ENCODE data around the gene PSKH1. TPM values are rescaled to one million over a fixed set of nuclear protein-coding genes. Genes with fewer than 3 reads are reported as not detected.

Gene PSKH1
- total and polyA plus RNA-seq, 10 of the 15 experiments (the other 5 are each of a cell fraction or from before 2014, with no cell fraction given) = 0.63 to 20.4 (median 7.8) TPM

GRCh38 chr16:67975321-67976105 is 82.5 kb downstream of the PSKH1 start (continued):
- TF ChIP-seq, protein P1, sequence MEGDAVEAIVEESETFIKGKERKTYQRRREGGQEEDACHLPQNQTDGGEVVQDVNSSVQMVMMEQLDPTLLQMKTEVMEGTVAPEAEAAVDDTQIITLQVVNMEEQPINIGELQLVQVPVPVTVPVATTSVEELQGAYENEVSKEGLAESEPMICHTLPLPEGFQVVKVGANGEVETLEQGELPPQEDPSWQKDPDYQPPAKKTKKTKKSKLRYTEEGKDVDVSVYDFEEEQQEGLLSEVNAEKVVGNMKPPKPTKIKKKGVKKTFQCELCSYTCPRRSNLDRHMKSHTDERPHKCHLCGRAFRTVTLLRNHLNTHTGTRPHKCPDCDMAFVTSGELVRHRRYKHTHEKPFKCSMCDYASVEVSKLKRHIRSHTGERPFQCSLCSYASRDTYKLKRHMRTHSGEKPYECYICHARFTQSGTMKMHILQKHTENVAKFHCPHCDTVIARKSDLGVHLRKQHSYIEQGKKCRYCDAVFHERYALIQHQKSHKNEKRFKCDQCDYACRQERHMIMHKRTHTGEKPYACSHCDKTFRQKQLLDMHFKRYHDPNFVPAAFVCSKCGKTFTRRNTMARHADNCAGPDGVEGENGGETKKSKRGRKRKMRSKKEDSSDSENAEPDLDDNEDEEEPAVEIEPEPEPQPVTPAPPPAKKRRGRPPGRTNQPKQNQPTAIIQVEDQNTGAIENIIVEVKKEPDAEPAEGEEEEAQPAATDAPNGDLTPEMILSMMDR (IDR thresholded peaks at IDR 0.05 in 2 of 3, conservative IDR thresholded peaks at IDR 0.05 in 1 of 3; ENCODE audit: control insufficient read depth in 2 of 3, extremely low read depth in 1 of 3, insufficient read depth in 1 of 3, low read depth in 3 of 3, low read length in 3 of 3) = no peak
- no peak for TF ChIP-seq KAT2A (conservative IDR thresholded peaks at IDR 0.05; ENCODE audit: control insufficient read depth, low read depth, low read length)
- TF ChIP-seq CEBPZ (IDR thresholded peaks at IDR 0.05; ENCODE audit: low read depth, low read length) = no peak
- TF ChIP-seq NFYA (IDR thresholded peaks at IDR 0.05; ENCODE audit: borderline replicate concordance, low read depth, low read length) = no peak
- no peak for TF ChIP-seq GABPA (IDR thresholded peaks at IDR 0.05; ENCODE audit: low read depth)
- peak; percentile 68; the same call in 1 of the 2 replicates for TF ChIP-seq CBFB (IDR thresholded peaks at IDR 0.05; ENCODE audit: low read depth)
- TF ChIP-seq PAX8 (IDR thresholded peaks at IDR 0.05) = no peak
- TF ChIP-seq PML (IDR thresholded peaks at IDR 0.05; ENCODE audit: low read length) = 0 out of 2 replicates have a peak, but pooled peaks have one; percentile 28
- no peak for TF ChIP-seq BCL3 (IDR thresholded peaks at IDR 0.05; ENCODE audit: borderline replicate concordance, insufficient read depth, low read depth, low read length, poor library complexity, severe bottlenecking)
- TF ChIP-seq ATF3 (IDR thresholded peaks at IDR 0.05; ENCODE audit: borderline replicate concordance, extremely low read depth, low read depth, low read length) = no peak
- peak; percentile 72 for TF ChIP-seq BCL11A (IDR thresholded peaks at IDR 0.05; ENCODE audit: low read depth, low read length)
- TF ChIP-seq, protein P2, sequence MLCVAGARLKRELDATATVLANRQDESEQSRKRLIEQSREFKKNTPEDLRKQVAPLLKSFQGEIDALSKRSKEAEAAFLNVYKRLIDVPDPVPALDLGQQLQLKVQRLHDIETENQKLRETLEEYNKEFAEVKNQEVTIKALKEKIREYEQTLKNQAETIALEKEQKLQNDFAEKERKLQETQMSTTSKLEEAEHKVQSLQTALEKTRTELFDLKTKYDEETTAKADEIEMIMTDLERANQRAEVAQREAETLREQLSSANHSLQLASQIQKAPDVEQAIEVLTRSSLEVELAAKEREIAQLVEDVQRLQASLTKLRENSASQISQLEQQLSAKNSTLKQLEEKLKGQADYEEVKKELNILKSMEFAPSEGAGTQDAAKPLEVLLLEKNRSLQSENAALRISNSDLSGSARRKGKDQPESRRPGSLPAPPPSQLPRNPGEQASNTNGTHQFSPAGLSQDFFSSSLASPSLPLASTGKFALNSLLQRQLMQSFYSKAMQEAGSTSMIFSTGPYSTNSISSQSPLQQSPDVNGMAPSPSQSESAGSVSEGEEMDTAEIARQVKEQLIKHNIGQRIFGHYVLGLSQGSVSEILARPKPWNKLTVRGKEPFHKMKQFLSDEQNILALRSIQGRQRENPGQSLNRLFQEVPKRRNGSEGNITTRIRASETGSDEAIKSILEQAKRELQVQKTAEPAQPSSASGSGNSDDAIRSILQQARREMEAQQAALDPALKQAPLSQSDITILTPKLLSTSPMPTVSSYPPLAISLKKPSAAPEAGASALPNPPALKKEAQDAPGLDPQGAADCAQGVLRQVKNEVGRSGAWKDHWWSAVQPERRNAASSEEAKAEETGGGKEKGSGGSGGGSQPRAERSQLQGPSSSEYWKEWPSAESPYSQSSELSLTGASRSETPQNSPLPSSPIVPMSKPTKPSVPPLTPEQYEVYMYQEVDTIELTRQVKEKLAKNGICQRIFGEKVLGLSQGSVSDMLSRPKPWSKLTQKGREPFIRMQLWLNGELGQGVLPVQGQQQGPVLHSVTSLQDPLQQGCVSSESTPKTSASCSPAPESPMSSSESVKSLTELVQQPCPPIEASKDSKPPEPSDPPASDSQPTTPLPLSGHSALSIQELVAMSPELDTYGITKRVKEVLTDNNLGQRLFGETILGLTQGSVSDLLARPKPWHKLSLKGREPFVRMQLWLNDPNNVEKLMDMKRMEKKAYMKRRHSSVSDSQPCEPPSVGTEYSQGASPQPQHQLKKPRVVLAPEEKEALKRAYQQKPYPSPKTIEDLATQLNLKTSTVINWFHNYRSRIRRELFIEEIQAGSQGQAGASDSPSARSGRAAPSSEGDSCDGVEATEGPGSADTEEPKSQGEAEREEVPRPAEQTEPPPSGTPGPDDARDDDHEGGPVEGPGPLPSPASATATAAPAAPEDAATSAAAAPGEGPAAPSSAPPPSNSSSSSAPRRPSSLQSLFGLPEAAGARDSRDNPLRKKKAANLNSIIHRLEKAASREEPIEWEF (IDR thresholded peaks at IDR 0.05; ENCODE audit: insufficient replicate concordance, low read depth, low read length) = no peak
- TF ChIP-seq, protein P3, sequence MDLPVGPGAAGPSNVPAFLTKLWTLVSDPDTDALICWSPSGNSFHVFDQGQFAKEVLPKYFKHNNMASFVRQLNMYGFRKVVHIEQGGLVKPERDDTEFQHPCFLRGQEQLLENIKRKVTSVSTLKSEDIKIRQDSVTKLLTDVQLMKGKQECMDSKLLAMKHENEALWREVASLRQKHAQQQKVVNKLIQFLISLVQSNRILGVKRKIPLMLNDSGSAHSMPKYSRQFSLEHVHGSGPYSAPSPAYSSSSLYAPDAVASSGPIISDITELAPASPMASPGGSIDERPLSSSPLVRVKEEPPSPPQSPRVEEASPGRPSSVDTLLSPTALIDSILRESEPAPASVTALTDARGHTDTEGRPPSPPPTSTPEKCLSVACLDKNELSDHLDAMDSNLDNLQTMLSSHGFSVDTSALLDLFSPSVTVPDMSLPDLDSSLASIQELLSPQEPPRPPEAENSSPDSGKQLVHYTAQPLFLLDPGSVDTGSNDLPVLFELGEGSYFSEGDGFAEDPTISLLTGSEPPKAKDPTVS (IDR thresholded peaks at IDR 0.05; ENCODE audit: low read depth, low read length) = no peak
- TF ChIP-seq MTA3 (IDR thresholded peaks at IDR 0.05; ENCODE audit: borderline replicate concordance, low read length) = no peak
